Measurements from ENCODE around the gene UQCR10.

The UQCR10 gene

DNA sequence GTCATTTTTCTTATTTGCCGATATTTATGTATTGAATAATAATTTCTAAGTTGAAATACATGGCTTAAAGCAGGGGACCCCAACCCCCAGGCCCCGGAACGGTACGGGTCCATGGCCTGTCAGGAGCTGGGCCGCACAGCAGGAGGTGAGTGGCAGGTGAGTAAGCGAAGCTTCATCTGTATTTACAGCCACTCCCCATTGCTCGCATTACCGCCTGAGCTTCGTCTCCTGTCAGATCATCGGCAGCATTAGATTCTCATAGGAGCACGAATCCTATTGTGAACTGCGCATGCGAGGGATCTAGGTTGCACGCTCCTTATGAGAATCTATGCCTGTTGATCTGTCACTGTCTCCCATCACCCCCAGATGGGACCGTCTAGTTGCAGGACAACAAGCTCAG lies 4.9 kb upstream of the UQCR10 start:
- H3K36me3 ChIP-seq (ENCODE audit: control insufficient read depth in 1 of 2, insufficient read depth in 2 of 2, low read length in 2 of 2) = no peaks in the 10 kb centered on the region
- H3K27ac ChIP-seq (ENCODE audit: low read depth, low read length) = no peak overlapping the region
- peaks cover 7 to 10% of the 10 kb centered on the region in 2 donors for H3K4me1 ChIP-seq (ENCODE audit: control insufficient read depth in 1 of 2, insufficient read depth in 2 of 2, low read length in 2 of 2)
- no peaks in the 10 kb centered on the region for H3K27me3 ChIP-seq (ENCODE audit: control insufficient read depth in 1 of 2, insufficient read depth in 2 of 2, low read length in 2 of 2)
- H3K4me3 ChIP-seq (ENCODE audit: low read depth in 1 of 2, low read length in 2 of 2) = no peak overlapping the region
- H3K9me3 ChIP-seq (ENCODE audit: control insufficient read depth in 1 of 2, low read length in 2 of 2) = no peaks in the 10 kb centered on the region
- no peak overlapping the region for H3K9ac ChIP-seq (ENCODE audit: low read depth in 1 of 2, low read length in 2 of 2)

- Histone ChIP-seq H3K9ac (ENCODE audit: low read depth in 1 of 2, low read length in 2 of 2) (peak overlapping the region; percentile 86 to 91), H3K4me3 (ENCODE audit: low read depth in 1 of 2, low read length in 2 of 2) (peak overlapping the region; percentile 84 to 96), H3K9me3 (ENCODE audit: control insufficient read depth in 1 of 2, low read length in 2 of 2) (no peaks in the 10 kb centered on the region), H3K27me3 (ENCODE audit: control insufficient read depth in 1 of 2, insufficient read depth in 2 of 2, low read length in 2 of 2) (no peaks in the 10 kb centered on the region), H3K36me3 (ENCODE audit: control insufficient read depth in 1 of 2, insufficient read depth in 2 of 2, low read length in 2 of 2) (peaks cover 5 to 22% of the 10 kb centered on the region in 2 donors), H3K27ac (ENCODE audit: low read depth, low read length) (peak overlapping the region; percentile 76), H3K4me1 (ENCODE audit: control insufficient read depth in 1 of 2, insufficient read depth in 2 of 2, low read length in 2 of 2) (peaks cover 21 to 23% of the 10 kb centered on the region in 2 donors)
These were observed 1.1 kb upstream of the UQCR10 start for GRCh38 chr22:29765905-29766631.

GRCh38 chr22:29766632-29767170 lies 468 bp upstream of the UQCR10 start, which contains the start of gene ZMAT5:
ZMAT5 (minus strand) TSS chr22:29767007; CDS start chr22:29748544, 18,463 bp downstream.
- Histone ChIP-seq H3K4me3 (ENCODE audit: low read depth in 1 of 2, low read length in 2 of 2) (peak within 1 kb of the TSS; percentile 84 to 96), H3K36me3 (ENCODE audit: control insufficient read depth in 1 of 2, insufficient read depth in 2 of 2, low read length in 2 of 2) (peaks cover 5 to 22% of the 10 kb centered on the region in 2 donors), H3K27ac (ENCODE audit: low read depth, low read length) (peak within 1 kb of the TSS; percentile 84), H3K9ac (ENCODE audit: low read depth in 1 of 2, low read length in 2 of 2) (peak within 1 kb of the TSS; percentile 91 to 97), H3K4me1 (ENCODE audit: control insufficient read depth in 1 of 2, insufficient read depth in 2 of 2, low read length in 2 of 2) (peaks cover 21 to 23% of the 10 kb centered on the region in 2 donors), H3K27me3 (ENCODE audit: control insufficient read depth in 1 of 2, insufficient read depth in 2 of 2, low read length in 2 of 2) (no peaks in the 10 kb centered on the region), H3K9me3 (ENCODE audit: control insufficient read depth in 1 of 2, low read length in 2 of 2) (no peaks in the 10 kb centered on the region)

DNA sequence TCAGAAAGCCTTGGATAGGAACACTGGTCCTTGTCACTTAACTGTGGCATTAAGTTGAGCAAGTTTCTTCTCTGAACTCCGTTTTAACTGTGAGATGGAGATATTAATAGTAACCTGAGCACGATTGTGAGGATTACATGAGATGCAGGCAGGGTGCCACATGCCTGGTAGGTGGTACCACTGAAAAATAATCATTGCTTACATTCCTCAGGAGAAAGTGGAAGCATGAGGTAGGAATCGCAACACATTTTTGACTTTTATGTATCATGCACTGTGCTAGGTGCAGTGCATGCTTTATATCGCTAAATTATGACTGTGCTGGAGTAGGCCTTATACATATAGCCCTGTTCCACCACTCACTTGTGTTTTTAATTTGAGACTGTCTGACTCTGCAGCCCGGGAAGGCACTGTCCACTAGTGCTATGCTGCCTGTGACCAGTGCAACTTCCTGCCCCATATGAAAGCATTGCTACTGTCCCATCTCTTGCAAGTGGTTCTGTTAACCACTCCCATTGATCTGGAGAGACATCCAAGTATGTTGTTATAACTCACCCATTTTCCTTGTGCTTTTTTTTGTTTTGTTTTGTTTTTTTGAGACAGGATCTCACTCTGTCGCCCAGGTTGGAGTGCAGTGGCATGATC lies 1.0 kb downstream of the UQCR10 start:
- H3K27ac ChIP-seq (ENCODE audit: low read depth, low read length) = no peak overlapping the region
- H3K4me3 ChIP-seq (ENCODE audit: low read depth in 1 of 2, low read length in 2 of 2) = peak overlapping the region; percentile 84 to 96
- no peaks in the 10 kb centered on the region for H3K9me3 ChIP-seq (ENCODE audit: control insufficient read depth in 1 of 2, low read length in 2 of 2)
- peaks cover 21 to 23% of the 10 kb centered on the region in 2 donors for H3K4me1 ChIP-seq (ENCODE audit: control insufficient read depth in 1 of 2, insufficient read depth in 2 of 2, low read length in 2 of 2)
- peak overlapping the region; percentile 79 to 97 for H3K9ac ChIP-seq (ENCODE audit: low read depth in 1 of 2, low read length in 2 of 2)
- no peaks in the 10 kb centered on the region for H3K27me3 ChIP-seq (ENCODE audit: control insufficient read depth in 1 of 2, insufficient read depth in 2 of 2, low read length in 2 of 2)
- H3K36me3 ChIP-seq (ENCODE audit: control insufficient read depth in 1 of 2, insufficient read depth in 2 of 2, low read length in 2 of 2) = peaks cover 5 to 22% of the 10 kb centered on the region in 2 donors

DNA sequence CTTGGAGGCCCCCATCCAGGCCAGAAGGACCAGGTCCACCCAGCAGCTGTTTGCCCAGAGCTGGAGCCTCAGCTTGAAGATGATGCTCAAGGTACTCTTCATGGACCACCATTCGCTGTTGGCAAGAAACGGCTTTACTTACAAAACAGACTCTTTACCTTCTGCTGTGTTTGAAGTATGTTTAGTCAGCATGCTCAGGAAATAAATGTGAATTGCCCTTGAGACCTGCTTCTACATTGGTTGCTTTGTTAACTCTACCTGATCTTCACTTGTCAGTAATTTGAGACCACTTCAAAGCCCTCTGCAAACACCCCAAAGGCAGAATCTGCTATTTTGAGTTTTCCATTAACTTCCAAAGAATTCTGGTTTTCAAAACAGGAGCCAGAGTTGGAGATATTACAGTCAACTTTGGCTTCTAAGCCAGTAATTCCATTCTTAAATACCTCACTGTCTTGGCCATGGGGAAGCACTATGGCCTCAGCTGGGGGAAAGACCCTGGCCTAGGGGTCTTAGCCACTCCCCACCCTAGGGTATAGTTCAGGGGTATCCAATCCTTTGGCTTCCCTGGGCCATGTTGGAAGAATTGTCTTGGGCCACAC lies 2.7 kb downstream of the UQCR10 start:
- Histone ChIP-seq H3K27me3 (ENCODE audit: control insufficient read depth in 1 of 2, insufficient read depth in 2 of 2, low read length in 2 of 2) (no peaks in the 10 kb centered on the region), H3K4me1 (ENCODE audit: control insufficient read depth in 1 of 2, insufficient read depth in 2 of 2, low read length in 2 of 2) (peaks cover 21 to 23% of the 10 kb centered on the region in 2 donors), H3K4me3 (ENCODE audit: low read depth in 1 of 2, low read length in 2 of 2) (no peak overlapping the region), H3K9me3 (ENCODE audit: control insufficient read depth in 1 of 2, low read length in 2 of 2) (no peaks in the 10 kb centered on the region), H3K36me3 (ENCODE audit: control insufficient read depth in 1 of 2, insufficient read depth in 2 of 2, low read length in 2 of 2) (peaks cover 5 to 22% of the 10 kb centered on the region in 2 donors), H3K9ac (ENCODE audit: low read depth in 1 of 2, low read length in 2 of 2) (no peak overlapping the region), H3K27ac (ENCODE audit: low read depth, low read length) (no peak overlapping the region)

DNA sequence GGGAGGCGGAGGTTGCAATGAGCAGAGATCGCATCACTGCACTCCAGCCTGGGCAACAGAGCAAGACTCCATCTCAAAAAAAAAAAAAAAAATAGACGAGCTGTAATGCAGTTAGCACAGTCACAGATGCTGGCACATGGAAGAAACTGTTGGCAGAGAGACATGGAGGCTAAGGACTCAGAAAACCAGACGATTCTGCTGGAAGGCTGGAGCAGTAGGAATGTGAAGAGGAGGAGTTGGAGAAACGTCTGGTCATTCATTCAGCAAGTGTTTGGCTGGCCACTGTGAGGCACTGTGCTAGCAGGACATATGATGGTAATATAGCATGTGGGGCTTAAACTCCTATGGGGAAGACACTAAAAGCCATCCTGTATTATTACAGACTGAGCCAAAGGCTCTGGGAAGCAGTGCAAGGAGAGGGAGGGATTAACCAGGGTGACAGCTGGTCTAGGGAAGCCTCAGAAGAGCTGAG lies 5.0 kb downstream of the UQCR10 start:
- Histone ChIP-seq H3K9ac (ENCODE audit: low read depth in 1 of 2, low read length in 2 of 2) (no peak overlapping the region), H3K27ac (ENCODE audit: low read depth, low read length) (no peak overlapping the region), H3K4me3 (ENCODE audit: low read depth in 1 of 2, low read length in 2 of 2) (no peak overlapping the region), H3K9me3 (ENCODE audit: control insufficient read depth in 1 of 2, low read length in 2 of 2) (no peaks in the 10 kb centered on the region), H3K4me1 (ENCODE audit: control insufficient read depth in 1 of 2, insufficient read depth in 2 of 2, low read length in 2 of 2) (peaks cover 10 to 16% of the 10 kb centered on the region in 2 donors), H3K27me3 (ENCODE audit: control insufficient read depth in 1 of 2, insufficient read depth in 2 of 2, low read length in 2 of 2) (no peaks in the 10 kb centered on the region), H3K36me3 (ENCODE audit: control insufficient read depth in 1 of 2, insufficient read depth in 2 of 2, low read length in 2 of 2) (peaks cover 5 to 22% of the 10 kb centered on the region in 2 donors)

DNA sequence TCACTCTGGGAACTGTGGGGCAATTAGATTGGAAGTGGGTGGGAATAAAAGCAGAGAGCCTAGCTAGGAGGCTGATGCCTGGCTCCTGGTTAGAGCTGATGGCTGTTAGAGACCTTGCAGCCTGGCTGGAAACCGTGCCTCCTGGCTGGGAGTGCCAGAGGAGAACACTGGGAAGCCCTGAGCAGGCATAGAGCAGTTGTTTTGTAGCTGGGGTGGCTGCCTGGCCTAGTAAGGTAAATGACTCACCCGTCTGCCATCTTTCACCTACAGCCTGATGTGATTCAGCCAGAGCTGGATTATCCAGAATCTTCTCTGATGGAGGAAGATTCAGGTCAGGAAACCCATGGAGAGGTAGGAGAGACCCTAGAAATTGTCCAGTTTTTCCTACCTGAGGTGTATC lies 6.1 kb downstream of the UQCR10 start:
- Histone ChIP-seq H3K9ac (ENCODE audit: low read depth in 1 of 2, low read length in 2 of 2) (no peak overlapping the region), H3K4me3 (ENCODE audit: low read depth in 1 of 2, low read length in 2 of 2) (no peak overlapping the region), H3K9me3 (ENCODE audit: control insufficient read depth in 1 of 2, low read length in 2 of 2) (no peaks in the 10 kb centered on the region), H3K4me1 (ENCODE audit: control insufficient read depth in 1 of 2, insufficient read depth in 2 of 2, low read length in 2 of 2) (peaks cover 7 to 10% of the 10 kb centered on the region in 2 donors), H3K36me3 (ENCODE audit: control insufficient read depth in 1 of 2, insufficient read depth in 2 of 2, low read length in 2 of 2) (peaks cover 5 to 22% of the 10 kb centered on the region in 2 donors), H3K27ac (ENCODE audit: low read depth, low read length) (no peak overlapping the region), H3K27me3 (ENCODE audit: control insufficient read depth in 1 of 2, insufficient read depth in 2 of 2, low read length in 2 of 2) (no peaks in the 10 kb centered on the region)

- peaks cover 30 to 40% of the 10 kb centered on the region in 2 donors for H3K4me1 ChIP-seq (ENCODE audit: control insufficient read depth in 1 of 2, insufficient read depth in 2 of 2, low read length in 2 of 2)
- no peak overlapping the region for H3K4me3 ChIP-seq (ENCODE audit: low read depth in 1 of 2, low read length in 2 of 2)
- no peaks in the 10 kb centered on the region for H3K9me3 ChIP-seq (ENCODE audit: control insufficient read depth in 1 of 2, low read length in 2 of 2)
- no peaks in the 10 kb centered on the region for H3K36me3 ChIP-seq (ENCODE audit: control insufficient read depth in 1 of 2, insufficient read depth in 2 of 2, low read length in 2 of 2)
- no peaks in the 10 kb centered on the region for H3K27me3 ChIP-seq (ENCODE audit: control insufficient read depth in 1 of 2, insufficient read depth in 2 of 2, low read length in 2 of 2)
- H3K9ac ChIP-seq (ENCODE audit: low read depth in 1 of 2, low read length in 2 of 2) = no peak overlapping the region
- H3K27ac ChIP-seq (ENCODE audit: low read depth, low read length) = no peak overlapping the region
These were observed 13.1 kb downstream of the UQCR10 start for GRCh38 chr22:29780220-29780619.

- Histone ChIP-seq H3K27ac (ENCODE audit: low read depth, low read length) (no peak overlapping the region), H3K27me3 (ENCODE audit: control insufficient read depth in 1 of 2, insufficient read depth in 2 of 2, low read length in 2 of 2) (no peaks in the 10 kb centered on the region), H3K4me3 (ENCODE audit: low read depth in 1 of 2, low read length in 2 of 2) (no peak overlapping the region), H3K4me1 (ENCODE audit: control insufficient read depth in 1 of 2, insufficient read depth in 2 of 2, low read length in 2 of 2) (peaks cover 30 to 40% of the 10 kb centered on the region in 2 donors), H3K36me3 (ENCODE audit: control insufficient read depth in 1 of 2, insufficient read depth in 2 of 2, low read length in 2 of 2) (no peaks in the 10 kb centered on the region), H3K9me3 (ENCODE audit: control insufficient read depth in 1 of 2, low read length in 2 of 2) (no peaks in the 10 kb centered on the region), H3K9ac (ENCODE audit: low read depth in 1 of 2, low read length in 2 of 2) (peak overlapping the region in 1 of 2 donors; percentile 32)
These were observed 13.8 kb downstream of the UQCR10 start for GRCh38 chr22:29780748-29781676.
